ENCODE data around the gene MYO1A. TPM values are rescaled to one million over a fixed set of nuclear protein-coding genes. Genes with fewer than 3 reads are reported as not detected.

The MYO1A gene
- under 0.01 and 0.53 TPM in 2 replicates for total RNA-seq

DNA sequence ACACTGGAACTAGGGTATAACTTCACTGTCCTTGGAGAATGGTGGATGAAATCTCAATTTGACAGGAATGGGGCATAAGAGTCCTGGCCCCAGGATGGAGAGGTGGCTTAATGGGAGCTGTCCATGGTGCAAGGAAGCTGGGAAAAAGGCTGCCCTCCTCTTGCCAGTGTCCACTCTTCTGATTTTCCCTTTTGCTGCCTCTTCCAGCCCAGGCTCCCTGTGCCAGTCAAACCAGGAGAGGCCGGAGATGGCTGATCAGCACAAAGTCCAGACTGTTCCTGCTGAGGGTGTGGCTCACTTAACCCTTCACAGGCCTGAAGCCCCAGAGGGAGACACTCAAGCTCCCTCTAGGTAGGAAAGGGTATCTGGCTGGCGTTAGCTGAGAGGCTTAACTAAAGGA lies at the start of gene MYO1A:
Gene MYO1A (minus strand): TSS at position 240 of the 400 bp plus-strand sequence. CDS start 1,806 bp downstream, outside the sequence.

DNA sequence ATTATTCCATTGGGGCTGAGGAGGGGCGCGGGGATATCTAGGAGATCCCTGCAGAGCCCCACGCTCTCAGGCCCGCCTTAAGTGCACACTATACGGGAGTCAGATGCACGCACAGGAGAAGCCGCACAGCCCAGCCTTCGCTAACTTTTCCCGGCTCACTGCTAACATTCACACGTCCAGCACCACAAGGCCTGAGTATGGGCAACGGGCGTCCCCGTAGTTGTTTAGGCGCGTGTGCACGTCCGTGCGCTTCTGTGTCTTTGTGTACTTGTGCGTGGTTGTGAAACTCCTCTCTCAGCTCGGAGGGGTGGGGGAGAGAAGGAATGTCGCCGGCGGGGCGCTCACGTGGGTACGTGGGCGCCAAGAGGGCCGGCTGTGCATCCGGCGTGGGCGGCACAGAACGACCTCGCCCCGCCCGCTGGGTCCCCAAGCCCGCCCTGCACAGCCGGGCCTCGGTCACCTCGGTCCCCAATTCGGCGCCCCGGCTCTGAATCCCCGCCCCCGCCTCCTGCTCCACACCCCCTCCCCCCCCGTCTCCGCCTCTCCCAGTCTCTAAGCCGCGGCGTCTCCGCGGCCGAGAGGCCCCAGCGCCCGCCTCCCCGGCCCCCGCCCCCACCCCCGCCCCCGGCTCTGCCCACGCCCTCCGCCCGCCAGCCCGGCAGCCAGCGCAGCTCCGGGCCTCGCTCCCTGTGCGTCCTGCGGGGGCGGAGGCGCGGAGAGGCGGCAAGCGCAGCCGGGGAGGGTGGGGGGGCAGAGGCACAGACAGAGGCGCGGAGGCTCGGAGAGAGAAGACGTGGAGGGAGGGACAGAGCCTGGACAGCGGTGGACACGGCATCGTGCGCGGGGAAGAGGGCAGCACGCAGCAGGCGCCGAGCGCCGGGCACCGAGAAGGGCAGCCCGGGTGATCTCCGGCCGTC lies 38.7 kb upstream of the MYO1A start, which contains the start of gene NAB2:
Gene NAB2 (plus strand): TSS at position 761 of the 917 bp plus-strand sequence. CDS start 158 bp downstream, outside the sequence.

DNA sequence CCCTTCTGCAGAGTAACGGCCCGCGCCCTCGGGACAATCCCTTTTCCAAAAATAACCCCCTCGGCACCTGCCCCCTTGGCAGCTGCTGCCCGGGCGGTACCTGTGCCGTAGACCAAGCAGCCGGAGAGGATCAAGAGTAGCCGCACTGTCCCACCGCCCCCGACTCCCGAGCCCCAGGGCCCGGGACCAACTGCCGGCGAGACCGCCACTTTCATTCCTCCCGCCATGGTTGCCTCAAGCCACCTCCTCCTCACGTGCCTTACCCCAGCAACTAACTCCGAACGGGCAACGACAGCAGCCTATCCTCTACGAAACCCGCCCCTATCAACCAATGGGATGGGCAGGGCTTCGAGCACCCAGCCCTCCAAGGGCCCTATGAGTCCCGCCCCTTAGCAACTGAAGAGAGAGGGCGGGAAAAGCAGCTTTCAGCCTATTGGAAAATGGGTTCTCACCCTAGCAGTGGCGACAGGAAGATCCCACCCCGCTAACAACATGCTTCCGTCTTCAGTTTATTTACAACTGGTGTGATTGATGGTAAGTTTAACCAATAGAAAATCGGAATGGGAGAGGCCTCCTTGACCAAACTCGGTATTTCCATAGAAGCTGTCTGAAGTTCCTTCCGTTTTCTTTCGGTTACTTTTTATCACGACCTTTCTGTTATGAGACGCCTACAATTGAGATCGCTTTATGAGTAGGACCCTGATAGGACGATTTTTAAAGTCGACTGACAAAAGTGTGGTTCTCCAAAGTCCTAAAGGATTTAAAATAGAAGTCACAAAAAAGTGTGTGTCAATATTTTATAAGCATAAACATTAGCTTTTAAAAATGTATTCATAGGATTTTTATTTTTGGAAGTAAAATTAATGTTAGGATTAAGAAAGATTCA lies 28.8 kb upstream of the MYO1A start, which contains the start of gene NEMP1:
Gene NEMP1 (minus strand): TSS at position 273 of the 886 bp plus-strand sequence. CDS start 46 bp downstream, at position 227.

DNA sequence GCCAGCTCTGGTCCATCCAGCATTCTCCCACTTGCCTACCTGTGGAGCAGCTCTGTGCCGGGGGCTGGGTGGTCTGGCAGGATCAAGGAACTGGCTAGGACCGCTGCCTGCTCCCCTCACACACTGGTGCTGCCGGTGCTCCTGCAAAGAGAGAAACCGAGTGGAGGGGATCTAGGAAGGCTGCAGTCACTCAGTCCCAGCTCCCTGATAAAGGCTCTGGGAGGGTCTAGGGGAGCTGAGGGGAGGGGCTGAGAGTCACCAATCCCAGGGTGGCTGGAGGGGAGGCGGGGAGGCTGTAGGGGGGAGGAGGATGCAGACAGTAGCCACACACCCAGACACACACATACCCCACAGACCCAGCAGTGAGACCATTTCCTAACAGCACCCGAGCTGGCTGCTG lies 33.6 kb downstream of the MYO1A start, which contains the start of gene TAC3:
Gene TAC3 (minus strand): TSS at position 182 of the 400 bp plus-strand sequence. CDS start 732 bp downstream, outside the sequence.

DNA sequence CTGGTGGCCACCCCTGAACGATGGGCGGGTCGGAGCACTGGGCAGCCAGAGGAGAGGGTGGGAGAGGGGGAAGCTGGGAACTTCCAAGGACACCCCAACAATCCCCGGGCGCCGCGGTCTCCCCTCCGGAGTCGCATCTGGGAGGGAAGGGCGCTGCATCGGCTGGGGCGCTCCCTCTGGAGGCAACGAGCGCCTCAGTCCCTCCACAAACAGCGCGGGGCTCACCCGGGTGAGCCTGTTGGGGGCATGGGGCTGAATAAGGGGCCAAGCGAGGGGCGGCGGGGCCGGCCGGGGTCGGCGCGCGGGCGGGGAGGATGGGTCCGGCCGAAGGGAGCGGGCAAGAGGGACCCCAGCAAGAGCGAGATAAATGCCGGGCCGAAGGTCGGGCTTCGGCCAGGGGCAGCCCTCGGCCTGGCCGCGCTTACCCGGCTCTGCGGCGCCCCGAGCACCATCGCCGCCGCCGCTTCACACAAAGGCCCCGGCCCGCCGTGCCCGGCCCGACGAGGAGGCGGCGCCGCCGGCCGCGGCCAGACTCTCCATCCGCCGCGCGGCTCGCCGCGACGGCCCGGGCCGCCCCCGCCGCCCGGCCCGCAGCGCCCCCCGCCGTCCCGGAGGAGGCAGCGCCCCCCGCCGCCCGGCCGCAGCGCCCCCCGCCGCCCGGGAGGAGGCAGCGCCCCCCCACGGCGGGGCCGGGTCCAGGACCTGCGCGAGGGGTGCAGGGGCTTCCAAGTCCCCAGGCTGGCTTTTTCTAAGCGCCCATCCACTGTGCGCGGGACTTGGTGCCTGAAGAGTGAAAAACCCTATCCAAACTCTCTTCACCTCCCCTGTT lies 43.7 kb downstream of the MYO1A start, which contains the start of gene ZBTB39:
Gene ZBTB39 (minus strand): TSS at position 567 of the 829 bp plus-strand sequence. CDS start 1,629 bp downstream, outside the sequence.

Other genes with a start within 250 kb of the MYO1A start
- not detected in 2 replicates for gene SDR9C7, start 115.7 kb downstream of the MYO1A start, total RNA-seq
- 0.13 and 0.17 TPM in 2 replicates for gene RDH16, start 92.5 kb downstream of the MYO1A start, total RNA-seq
- gene ZBTB39, start 43.6 kb downstream of the MYO1A start, total RNA-seq = 4.5 and 5.9 TPM in 2 replicates
- gene TAC3, start 33.6 kb downstream of the MYO1A start, total RNA-seq = not detected in 2 replicates
- gene NEMP1, start 28.7 kb upstream of the MYO1A start, total RNA-seq = 6.6 and 9.9 TPM in 2 replicates
- 47.2 and 51.8 TPM in 2 replicates for gene NAB2, start 39.0 kb upstream of the MYO1A start, total RNA-seq
- 104 and 110 TPM in 2 replicates for gene STAT6, start 61.2 kb upstream of the MYO1A start, total RNA-seq
- gene LRP1, start 78.4 kb upstream of the MYO1A start, total RNA-seq = 1,272 and 1,561 TPM in 2 replicates
- gene LRP1-AS, start 97.5 kb upstream of the MYO1A start, total RNA-seq = 0.20 TPM in 1 of 2 replicates, not detected in the other
- 28.2 and 49.1 TPM in 2 replicates for gene NXPH4, start 166.7 kb upstream of the MYO1A start, total RNA-seq
- gene SHMT2, start 179.6 kb upstream of the MYO1A start, total RNA-seq = 235 and 319 TPM in 2 replicates
- 0.26 and 0.33 TPM in 2 replicates for gene STAC3, start 201.1 kb upstream of the MYO1A start, total RNA-seq